HepG2 (cell line): ENCODE measurements around the gene CFAP99. TPM values are rescaled to one million over a fixed set of nuclear protein-coding genes. Genes with fewer than 3 reads are reported as not detected.

ENCODE experiments used
- ATAC-seq: fragments of 200-7000 bp; cut with Tn5 transposase; 3 replicates; pipeline ENCODE4 v1.9.1; 2020; ENCODE audit warnings: mild to moderate bottlenecking, moderate library complexity
- BruUV-seq: library from RNA; stranded (reverse); fragments of 400-500 nt; replicated peaks from 2 replicates; lab custom pipeline; 2021; lab: Mats Ljungman, UMichigan
- CTCF ChIA-PET: fragments of 300-600 bp; formaldehyde crosslinking; extraction: SDS; loops from one replicate; lab custom pipeline; 2021; ENCODE audit warnings: low total read pairs, inconsistent platforms, low intra/inter-chr PET ratio; lab: Yijun Ruan, JAX
- POLR2A ChIA-PET: fragments of 350-600 bp; sonication (Branson Sonifier 250); formaldehyde crosslinking; loops from one replicate; lab custom pipeline; 2020; ENCODE audit warnings: antibody characterized with exemption, inconsistent platforms; lab: Yijun Ruan, JAX
- DNase-seq: peaks from one replicate; pipeline ENCODE4 v3.0.0-alpha.2; 2015; ENCODE audit warnings: low spot score
- FAIRE-seq: peaks from 3 replicates; lab custom pipeline; 2011; peaks lifted over from hg19 to GRCh38; lab: Jason Lieb, UNC
- H2AFZ ChIP-seq: one replicate; pipeline ENCODE4 v1.6.1; 2011; ENCODE audit warnings: low read length, inconsistent platforms
- H3K27ac ChIP-seq: fragments of 300-600 bp; 3 replicates; pipeline ENCODE4 v1.8.0; 2011; ENCODE audit warnings: mixed run types, mild to moderate bottlenecking, mixed read lengths, low read length, inconsistent platforms; ENCODE audit not compliant: insufficient read depth; ENCODE audit errors: extremely low read length
- H3K27me3 ChIP-seq, 2 experiments: fragments of 200-600 bp in 1 of 2; 2 replicates in 1 of 2; 3 replicates in 1 of 2; pipeline versions ENCODE4 v1.6.0 to v1.8.0; 2011; ENCODE audit warnings: low read length in 2 of 2, mild to moderate bottlenecking in 2 of 2, moderate library complexity in 2 of 2, inconsistent platforms in 1 of 2; ENCODE audit not compliant: insufficient read depth in 2 of 2, control insufficient read depth in 1 of 2
- H3K36me3 ChIP-seq, 2 experiments: fragments of 200-600 bp in 1 of 2; replicated peaks in 1 of 2; 2 replicates in 1 of 2; 3 replicates in 1 of 2; pipeline versions ENCODE4 v1.5.1 to v1.8.0; 2011; ENCODE audit warnings: low read length in 2 of 2, inconsistent platforms in 1 of 2; ENCODE audit not compliant: insufficient read depth in 2 of 2, control insufficient read depth in 1 of 2
- H3K4me1 ChIP-seq: 2 replicates; pipeline ENCODE4 v1.5.1; 2012; ENCODE audit warnings: low read length, inconsistent platforms; ENCODE audit not compliant: insufficient read depth
- H3K4me2 ChIP-seq: 2 replicates; pipeline ENCODE4 v1.6.0; 2011; ENCODE audit warnings: low read depth, low read length, inconsistent platforms
- H3K4me3 ChIP-seq, 3 experiments: fragments of 200-600 bp in 1 of 3; sonication (generic), shearing (Covaris generic) in 1 of 3; replicated peaks in 1 of 3; 2 replicates each; pipeline ENCODE4 v1.5.1; 2011 to 2016; ENCODE audit warnings: low read length in 3 of 3, inconsistent platforms in 2 of 3, low read depth in 2 of 3, mild to moderate bottlenecking in 2 of 3, control low read depth in 1 of 3, mixed read lengths in 1 of 3; ENCODE audit not compliant: insufficient read depth in 1 of 3
- H3K79me2 ChIP-seq: one replicate; pipeline ENCODE4 v1.6.1; 2011; ENCODE audit warnings: low read length, inconsistent platforms; ENCODE audit not compliant: insufficient read depth
- H3K9ac ChIP-seq: 2 replicates; pipeline ENCODE4 v1.6.0; 2011; ENCODE audit warnings: mild to moderate bottlenecking, low read depth, low read length, inconsistent platforms; ENCODE audit not compliant: insufficient read depth
- H3K9me3 ChIP-seq: 2 replicates; pipeline ENCODE4 v1.5.1; 2012; ENCODE audit warnings: mild to moderate bottlenecking, low read length
- H4K20me1 ChIP-seq: 2 replicates; pipeline ENCODE4 v1.6.0; 2011; ENCODE audit warnings: inconsistent platforms, mild to moderate bottlenecking, low read length, moderate library complexity; ENCODE audit not compliant: insufficient read depth
- GATAD1 ChIP-seq: IDR thresholded peaks from 2 replicates; pipeline ENCODE4 v1.6.1; 2016; ENCODE audit warnings: missing genetic modification reagents, missing compliant biosample characterization
- HOXA7 ChIP-seq: sonication (generic); formaldehyde crosslinking; IDR thresholded peaks from 2 replicates; pipeline ENCODE4 v1.8.1; 2022; ENCODE audit warnings: mild to moderate bottlenecking, missing genetic modification reagents, moderate library complexity
- ZNF160 ChIP-seq: sonication (generic); formaldehyde crosslinking; IDR thresholded peaks from 2 replicates; pipeline ENCODE4 v1.8.0; 2022; ENCODE audit warnings: mild to moderate bottlenecking, inconsistent platforms, missing genetic modification reagents
- ZNF256 ChIP-seq: sonication (generic); formaldehyde crosslinking; conservative IDR thresholded peaks from 2 replicates; pipeline ENCODE4 v1.4.0; 2020; ENCODE audit warnings: missing genetic modification reagents
- ZNF660 ChIP-seq: sonication (generic); formaldehyde crosslinking; IDR thresholded peaks from 2 replicates; pipeline ENCODE4 v1.5.1; 2020; ENCODE audit warnings: mild to moderate bottlenecking, low read depth, missing genetic modification reagents, borderline replicate concordance
- ZNF670 ChIP-seq: sonication (generic); formaldehyde crosslinking; IDR thresholded peaks from 2 replicates; pipeline ENCODE4 v1.8.0; 2022; ENCODE audit warnings: mild to moderate bottlenecking, missing genetic modification reagents, borderline replicate concordance
- ZSCAN30 ChIP-seq: sonication (generic); formaldehyde crosslinking; IDR thresholded peaks from 2 replicates; pipeline ENCODE4 v1.5.0; 2020; ENCODE audit warnings: mild to moderate bottlenecking, missing genetic modification reagents
- whole genome bisulfite sequencing: methylation state at CpG from one replicate; pipeline ENCODE4 v1.1.6; 2017; ENCODE audit warnings: low lambda C conversion rate; 5-methylcytosine and 5-hydroxymethylcytosine counted together
- in situ Hi-C: cut with HindIII; loops from 2 replicates; pipeline ENCODE4 v1.10.0; 2017; ENCODE audit warnings: low pct_unique_long_range_greater_than_20kb; ENCODE audit not compliant: extremely low pct_ligation_motif_present
- intact Hi-C: fragments of 100-400 bp; cut with micrococcal nuclease; formaldehyde crosslinking; loops from one replicate; pipeline ENCODE4 v1.10.0; 2022; ENCODE audit not compliant: unreplicated experiment
- polyA plus RNA-seq, 8 experiments: library from polyadenylated mRNA; depleted of rRNA in 3 of 8; stranded (reverse) in 7 of 8; unstranded in 1 of 8; fragments of >200 nt; fragmentation: Illumina TruSeq in 4 of 8; extraction: Trizol in 4 of 8; gene quantifications; 2 replicates each; pipeline versions ENCODE4 v1.2.1 to v1.2.3, GENCODE V29; 2011 to 2016; ENCODE audit warnings: low read depth in 4 of 8, missing spikeins in 1 of 8, mixed read lengths in 1 of 8; ENCODE audit not compliant: insufficient read depth in 1 of 8
- total RNA-seq, 5 experiments: library from RNA; depleted of rRNA; stranded (reverse); fragments of >200 nt; fragmentation: Illumina TruSeq; extraction: Trizol; gene quantifications; 2 replicates each; pipeline ENCODE4 v1.2.3, GENCODE V29; 2016; ENCODE audit warnings: low read depth in 1 of 5
- TF ChIP-seq, protein P1 (sequence below): fragments of 450-650 bp; IDR thresholded peaks from 2 replicates; pipeline ENCODE4 v1.6.1; 2017
- TF ChIP-seq, protein P2 (sequence below): sonication (generic); formaldehyde crosslinking; IDR thresholded peaks from 2 replicates; pipeline ENCODE4 v1.4.0; 2020; ENCODE audit warnings: missing genetic modification reagents, low read depth, mild to moderate bottlenecking, borderline replicate concordance
- TF ChIP-seq, protein P3 (sequence below): sonication (generic); formaldehyde crosslinking; IDR thresholded peaks from 2 replicates; pipeline ENCODE4 v1.8.1; 2023; ENCODE audit warnings: missing genetic modification reagents, inconsistent platforms, borderline replicate concordance
- TF ChIP-seq, protein P4 (sequence below): sonication (generic); formaldehyde crosslinking; IDR thresholded peaks from 2 replicates; pipeline ENCODE4 v1.8.1; 2023; ENCODE audit warnings: missing genetic modification reagents, mild to moderate bottlenecking, borderline replicate concordance
- TF ChIP-seq, protein P5 (sequence below): sonication (generic); formaldehyde crosslinking; IDR thresholded peaks from 2 replicates; pipeline ENCODE4 v1.4.0; 2020; ENCODE audit warnings: mild to moderate bottlenecking, missing genetic modification reagents, borderline replicate concordance

Gene CFAP99
- total and polyA plus RNA-seq, 2 of the 13 experiments (the other 11 are each of a cell fraction or from before 2014, with no cell fraction given): not detected

DNA sequence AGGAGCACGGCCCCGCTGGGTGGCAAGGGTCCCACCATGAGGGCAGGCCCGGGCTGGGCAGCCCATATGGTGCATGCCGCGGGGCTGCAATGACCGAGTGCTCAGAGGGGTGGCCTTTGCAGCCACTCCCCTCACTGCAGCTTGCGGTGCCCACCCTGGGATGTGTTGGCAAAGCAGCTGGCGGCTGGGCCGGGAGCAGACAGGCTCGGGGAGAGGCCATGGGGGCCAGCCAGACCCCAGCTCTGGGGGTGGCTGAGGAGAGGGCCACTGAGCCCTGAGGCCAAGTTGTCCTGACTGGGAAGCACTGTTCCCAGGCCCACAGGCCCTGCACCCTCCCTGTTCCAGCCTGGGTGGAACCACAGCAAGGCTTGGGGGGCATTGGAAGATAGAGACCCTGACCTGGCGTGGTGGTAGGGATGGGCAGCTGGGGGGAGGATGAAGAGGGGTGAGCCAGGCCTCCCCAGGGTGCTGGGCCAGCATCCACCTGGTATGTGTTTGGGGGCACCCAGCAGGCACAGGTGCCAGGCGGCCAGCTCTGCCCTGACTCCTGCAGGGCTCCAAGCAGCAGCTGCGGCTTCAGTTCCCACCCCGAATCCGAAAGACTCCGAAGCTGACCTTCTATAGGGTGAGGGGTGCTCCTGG is 31.8 kb downstream of the CFAP99 start:
- ChIA-PET POLR2A (no interaction called here), CTCF (no interaction called here)
- no TSS peak for BruUV-seq
- no peak overlapping the region for H2AFZ ChIP-seq
- no peak overlapping the region for H3K27ac ChIP-seq
- peaks cover 4 to 37% of the 10 kb centered on the region in 2 experiments; a peak in 4 of 5 replicates for H3K27me3 ChIP-seq
- intact Hi-C loops (no loop called here), in situ Hi-C loops (no loop called here)
- H3K79me2 ChIP-seq: no peaks in the 10 kb centered on the region
- TF ChIP-seq ZSCAN30 (CRISPR knock-in tag) (no peak), ZNF670 (CRISPR knock-in tag) (no peak), HOXA7 (CRISPR knock-in tag) (no peak), ZNF256 (CRISPR knock-in tag) (no peak), ZNF660 (CRISPR knock-in tag) (no peak), GATAD1 (no peak), ZNF160 (CRISPR knock-in tag) (no peak)
- TF ChIP-seq, protein P1, sequence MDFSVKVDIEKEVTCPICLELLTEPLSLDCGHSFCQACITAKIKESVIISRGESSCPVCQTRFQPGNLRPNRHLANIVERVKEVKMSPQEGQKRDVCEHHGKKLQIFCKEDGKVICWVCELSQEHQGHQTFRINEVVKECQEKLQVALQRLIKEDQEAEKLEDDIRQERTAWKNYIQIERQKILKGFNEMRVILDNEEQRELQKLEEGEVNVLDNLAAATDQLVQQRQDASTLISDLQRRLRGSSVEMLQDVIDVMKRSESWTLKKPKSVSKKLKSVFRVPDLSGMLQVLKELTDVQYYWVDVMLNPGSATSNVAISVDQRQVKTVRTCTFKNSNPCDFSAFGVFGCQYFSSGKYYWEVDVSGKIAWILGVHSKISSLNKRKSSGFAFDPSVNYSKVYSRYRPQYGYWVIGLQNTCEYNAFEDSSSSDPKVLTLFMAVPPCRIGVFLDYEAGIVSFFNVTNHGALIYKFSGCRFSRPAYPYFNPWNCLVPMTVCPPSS: no peak
- TF ChIP-seq, protein P2, sequence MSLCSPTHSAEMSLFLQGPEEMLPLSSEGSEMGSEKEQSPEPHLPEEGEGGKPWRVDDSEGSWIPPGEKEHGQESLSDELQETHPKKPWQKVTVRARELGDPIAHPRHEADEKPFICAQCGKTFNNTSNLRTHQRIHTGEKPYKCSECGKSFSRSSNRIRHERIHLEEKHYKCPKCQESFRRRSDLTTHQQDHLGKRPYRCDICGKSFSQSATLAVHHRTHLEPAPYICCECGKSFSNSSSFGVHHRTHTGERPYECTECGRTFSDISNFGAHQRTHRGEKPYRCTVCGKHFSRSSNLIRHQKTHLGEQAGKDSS (CRISPR knock-in tag): no peak
- TF ChIP-seq, protein P3, sequence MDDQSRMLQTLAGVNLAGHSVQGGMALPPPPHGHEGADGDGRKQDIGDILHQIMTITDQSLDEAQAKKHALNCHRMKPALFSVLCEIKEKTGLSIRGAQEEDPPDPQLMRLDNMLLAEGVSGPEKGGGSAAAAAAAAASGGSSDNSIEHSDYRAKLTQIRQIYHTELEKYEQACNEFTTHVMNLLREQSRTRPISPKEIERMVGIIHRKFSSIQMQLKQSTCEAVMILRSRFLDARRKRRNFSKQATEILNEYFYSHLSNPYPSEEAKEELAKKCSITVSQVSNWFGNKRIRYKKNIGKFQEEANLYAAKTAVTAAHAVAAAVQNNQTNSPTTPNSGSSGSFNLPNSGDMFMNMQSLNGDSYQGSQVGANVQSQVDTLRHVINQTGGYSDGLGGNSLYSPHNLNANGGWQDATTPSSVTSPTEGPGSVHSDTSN (CRISPR knock-in tag): no peak
- TF ChIP-seq, protein P4, sequence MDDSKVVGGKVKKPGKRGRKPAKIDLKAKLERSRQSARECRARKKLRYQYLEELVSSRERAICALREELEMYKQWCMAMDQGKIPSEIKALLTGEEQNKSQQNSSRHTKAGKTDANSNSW (CRISPR knock-in tag): no peak
- TF ChIP-seq, protein P5, sequence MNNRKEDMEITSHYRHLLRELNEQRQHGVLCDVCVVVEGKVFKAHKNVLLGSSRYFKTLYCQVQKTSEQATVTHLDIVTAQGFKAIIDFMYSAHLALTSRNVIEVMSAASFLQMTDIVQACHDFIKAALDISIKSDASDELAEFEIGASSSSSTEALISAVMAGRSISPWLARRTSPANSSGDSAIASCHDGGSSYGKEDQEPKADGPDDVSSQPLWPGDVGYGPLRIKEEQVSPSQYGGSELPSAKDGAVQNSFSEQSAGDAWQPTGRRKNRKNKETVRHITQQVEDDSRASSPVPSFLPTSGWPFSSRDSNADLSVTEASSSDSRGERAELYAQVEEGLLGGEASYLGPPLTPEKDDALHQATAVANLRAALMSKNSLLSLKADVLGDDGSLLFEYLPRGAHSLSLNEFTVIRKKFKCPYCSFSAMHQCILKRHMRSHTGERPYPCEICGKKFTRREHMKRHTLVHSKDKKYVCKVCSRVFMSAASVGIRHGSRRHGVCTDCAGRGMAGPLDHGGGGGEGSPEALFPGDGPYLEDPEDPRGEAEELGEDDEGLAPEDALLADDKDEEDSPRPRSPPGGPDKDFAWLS: no peak
- no peaks in the 10 kb centered on the region for H3K9me3 ChIP-seq
- no peaks in the 10 kb centered on the region for H3K36me3 ChIP-seq
- no peak overlapping the region for H3K4me3 ChIP-seq
- FAIRE-seq (no peak), ATAC-seq (peak; percentile 11; the same call in 1 of the 3 replicates), DNase-seq (no peak)
- no peak overlapping the region for H3K9ac ChIP-seq
- H3K4me1 ChIP-seq: peaks cover 12% of the 10 kb centered on the region
- no peaks in the 10 kb centered on the region for H4K20me1 ChIP-seq
- H3K4me2 ChIP-seq: no peak overlapping the region
- 50% methylated on average over 2 of the region's 16 CpGs for WGBS
